SHP77 (cell line): ENCODE data around the gene RAPGEF3.

Experiments
- DNase-seq, 2 experiments: peaks; one replicate each; lab custom pipeline; 2025; lab: John Stamatoyannopoulos, UW

Gene RAPGEF3

GRCh38 chr12:47789712-47790489, 31.2 kb upstream of the RAPGEF3 start:
- no peak for DNase-seq

GRCh38 chr12:47789141-47789540, 30.5 kb upstream of the RAPGEF3 start:
- DNase-seq, result no peak

- DNase-seq, result no peak
Observed at GRCh38 chr12:47787596-47788319, 29.1 kb upstream of the RAPGEF3 start.

- no peak for DNase-seq
Observed at GRCh38 chr12:47786662-47787280, 28.1 kb upstream of the RAPGEF3 start.

GRCh38 chr12:47785887-47786661, 27.4 kb upstream of the RAPGEF3 start:
- DNase-seq, result no peak

GRCh38 chr12:47785036-47785886, 26.6 kb upstream of the RAPGEF3 start:
- DNase-seq, result no peak

- DNase-seq, result no peak
Observed at GRCh38 chr12:47783821-47784819, 25.4 kb upstream of the RAPGEF3 start.

- no peak for DNase-seq
Observed at GRCh38 chr12:47783024-47783755, 24.5 kb upstream of the RAPGEF3 start.

- DNase-seq, result no peak
Observed at GRCh38 chr12:47782372-47782770, 23.7 kb upstream of the RAPGEF3 start.

- no peak for DNase-seq
Observed at GRCh38 chr12:47781479-47782371, 23.0 kb upstream of the RAPGEF3 start.

- DNase-seq, result no peak
Observed at GRCh38 chr12:47779943-47780504, 21.3 kb upstream of the RAPGEF3 start.

- DNase-seq, result peak; percentile 73 to 74
Observed at GRCh38 chr12:47779301-47779942, 20.7 kb upstream of the RAPGEF3 start.

- DNase-seq, result no peak
Observed at GRCh38 chr12:47778881-47779280, 20.2 kb upstream of the RAPGEF3 start.

- peak; percentile 62 to 78 for DNase-seq
Observed at GRCh38 chr12:47777741-47778558, 19.3 kb upstream of the RAPGEF3 start.

- no peak for DNase-seq
Observed at GRCh38 chr12:47777151-47777550, 18.5 kb upstream of the RAPGEF3 start.

GRCh38 chr12:47776471-47777143, 17.9 kb upstream of the RAPGEF3 start:
- DNase-seq, result no peak
